NCI-H2107 (cell line): ENCODE results near the gene CHRNA3.
"Not testable (repeated sequence)": the region's sequence is repeated elsewhere in the genome, so short reads cannot be mapped to it uniquely, and the experiment has no call there.

ENCODE experiments used
- DNase-seq: peaks from one replicate; lab custom pipeline; 2025; lab: John Stamatoyannopoulos, UW

Gene CHRNA3

DNA sequence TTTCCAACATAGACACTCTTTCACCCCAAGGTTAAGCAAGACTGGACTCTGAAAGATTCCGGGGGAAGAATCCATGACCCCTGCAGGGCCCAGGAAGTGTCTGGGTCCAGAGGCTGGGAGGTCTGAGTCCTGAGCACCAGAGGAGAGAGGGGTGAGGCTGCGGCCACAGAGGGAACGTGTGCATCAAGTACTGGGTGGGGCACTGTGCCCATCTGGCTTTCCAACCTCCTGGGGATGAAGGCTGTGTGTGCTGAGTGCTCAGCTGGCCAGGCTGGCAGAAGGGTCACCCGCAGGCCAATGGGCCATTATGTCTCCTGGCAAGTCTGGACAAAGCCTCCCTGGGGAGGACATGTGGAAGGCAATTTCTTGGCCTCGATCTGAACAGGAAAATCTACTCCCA is 3.3 kb downstream of the CHRNA3 start:
- no peak for DNase-seq

GRCh38 chr15:78617076-78617475 is 3.7 kb downstream of the CHRNA3 start:
- no peak for DNase-seq

DNA sequence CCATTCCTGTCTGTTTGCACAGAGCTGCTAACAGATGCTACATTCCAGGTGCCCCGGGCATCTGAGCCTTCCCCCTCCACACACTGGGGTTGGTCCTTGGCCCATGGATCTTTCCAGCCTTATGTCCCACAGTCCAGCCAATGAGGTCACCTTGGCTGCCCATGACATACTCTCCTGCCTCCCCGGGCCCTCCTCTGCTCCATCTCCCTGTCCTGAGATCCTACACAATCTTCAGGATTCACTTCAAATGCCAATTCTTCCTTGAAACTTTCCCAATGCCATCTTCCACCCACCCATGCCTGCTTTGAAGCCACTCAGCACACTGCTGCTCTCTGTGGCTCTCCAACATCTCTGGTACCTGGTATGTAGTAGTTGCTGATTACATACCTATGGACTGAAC is 4.3 kb downstream of the CHRNA3 start:
- no peak for DNase-seq

GRCh38 chr15:78615151-78615589 is 5.6 kb downstream of the CHRNA3 start:
- no peak for DNase-seq

DNA sequence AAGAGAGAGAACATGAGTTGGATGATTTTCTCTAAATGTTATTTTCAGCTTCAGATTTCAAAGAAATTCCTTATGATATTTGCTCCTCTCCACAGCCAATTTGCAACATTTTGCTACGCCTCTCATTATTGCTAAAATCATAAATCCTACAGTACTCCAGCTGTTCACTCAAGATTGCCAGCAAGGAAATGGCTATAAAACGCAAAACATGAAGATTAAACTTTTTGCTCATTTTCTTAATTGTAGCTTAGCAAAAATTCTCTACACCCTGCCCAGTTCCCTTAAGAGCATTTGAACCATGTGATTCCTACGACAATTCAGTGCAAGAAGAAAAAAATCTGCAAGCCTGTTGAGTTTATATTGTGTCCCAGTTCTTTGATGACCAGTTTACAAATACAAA is 6.8 kb downstream of the CHRNA3 start:
- DNase-seq, result no peak

GRCh38 chr15:78609551-78609950 is 11.2 kb downstream of the CHRNA3 start:
- DNase-seq, result not testable (repeated sequence)

DNA sequence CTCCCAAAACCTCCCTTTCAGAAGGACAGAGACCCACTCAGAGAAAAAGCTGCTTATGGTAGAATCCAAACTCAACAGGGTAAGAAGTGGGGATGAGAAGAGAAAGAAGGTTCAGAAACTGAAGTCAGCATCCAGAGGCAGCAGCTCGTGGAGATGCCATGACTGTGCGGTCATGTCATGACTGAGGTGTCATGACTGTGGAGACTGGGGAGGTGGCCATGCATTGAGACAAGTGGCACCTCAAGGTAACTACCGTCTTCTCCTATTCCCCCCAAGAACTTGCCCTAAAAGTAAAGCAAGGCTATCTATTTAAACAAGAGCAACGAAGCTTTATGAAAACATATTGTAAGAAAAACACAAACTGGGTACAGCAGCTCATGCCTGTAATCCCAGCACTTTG is 15.1 kb downstream of the CHRNA3 start:
- no peak for DNase-seq

DNA sequence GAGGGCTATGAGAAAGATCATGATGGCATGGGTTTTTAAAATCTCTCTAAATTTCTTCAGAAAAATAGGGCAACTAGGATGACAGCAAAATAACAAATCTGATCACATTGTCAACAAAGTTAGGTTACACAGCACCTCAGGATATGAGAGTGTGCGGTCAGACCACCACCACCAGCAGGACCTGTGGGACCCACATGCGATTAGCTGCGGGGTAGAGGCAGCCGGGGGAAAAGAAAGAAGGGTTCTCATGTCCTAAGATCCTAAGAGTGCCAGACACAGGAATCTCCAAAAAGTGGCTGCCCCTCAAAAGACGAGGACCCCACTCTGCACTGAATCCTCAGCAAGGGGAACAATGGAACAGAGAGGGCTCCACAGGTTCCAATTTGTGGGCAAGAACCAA is 15.6 kb downstream of the CHRNA3 start:
- no peak for DNase-seq

DNA sequence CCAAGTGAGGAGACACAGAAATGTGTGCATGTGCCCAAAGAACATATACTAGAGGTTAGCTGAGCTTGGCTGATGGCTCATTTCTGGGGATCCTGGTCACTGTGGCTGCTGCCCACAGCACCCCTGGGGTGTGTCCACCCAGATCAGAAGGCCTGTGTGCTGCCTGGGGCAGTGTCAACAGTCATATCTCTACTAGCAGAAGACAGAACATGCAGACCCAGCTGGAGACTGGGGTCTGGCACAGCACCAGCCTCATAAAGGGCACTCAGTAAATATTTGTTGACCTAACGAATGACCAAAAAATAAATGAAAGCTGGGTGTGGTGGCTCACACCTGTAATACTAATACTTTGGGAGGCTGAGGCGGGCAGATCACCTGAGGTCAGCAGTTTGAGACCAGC is 16.4 kb downstream of the CHRNA3 start:
- no peak for DNase-seq

DNA sequence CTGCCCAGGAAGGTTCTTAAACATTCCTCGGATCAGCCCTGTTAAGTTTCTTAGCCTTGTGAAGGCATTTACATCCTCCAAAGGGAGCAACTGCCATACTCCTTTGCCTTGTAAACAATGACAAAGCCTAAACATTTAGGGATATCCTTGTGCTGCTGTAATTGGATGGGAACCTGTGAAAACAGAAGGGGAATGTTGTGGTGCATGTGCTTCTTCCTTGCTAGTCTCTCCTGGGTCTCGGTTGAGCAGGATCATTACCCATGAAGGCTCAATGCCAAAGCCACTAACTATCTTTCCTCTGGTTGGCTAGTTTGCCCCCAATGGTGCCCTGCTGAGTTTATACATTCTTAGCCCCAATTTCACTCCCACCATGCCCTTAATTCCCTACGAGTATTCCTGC is 17.3 kb downstream of the CHRNA3 start:
- no peak for DNase-seq

GRCh38 chr15:78599189-78599588 is 21.6 kb downstream of the CHRNA3 start:
- no peak for DNase-seq

DNA sequence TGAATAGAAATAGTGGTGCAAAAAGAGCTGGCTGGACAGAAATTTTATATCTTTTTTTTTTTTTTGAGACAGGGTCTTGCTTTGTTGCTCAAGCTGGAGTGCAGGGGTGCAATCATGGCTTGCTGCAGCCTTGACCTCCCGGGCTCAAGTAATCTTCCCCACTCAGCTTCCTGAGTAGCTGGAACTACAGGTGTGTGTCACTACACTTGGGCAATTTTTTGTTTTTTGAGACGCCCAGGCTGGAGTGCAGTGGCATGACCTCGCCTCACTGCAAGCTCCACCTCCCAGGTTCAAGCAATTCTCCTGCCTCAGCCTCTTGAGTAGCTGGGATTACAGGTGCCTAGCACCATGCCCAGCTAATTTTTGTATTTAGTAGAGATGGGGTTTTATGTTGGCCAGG is 22.4 kb downstream of the CHRNA3 start:
- DNase-seq, result no peak

DNA sequence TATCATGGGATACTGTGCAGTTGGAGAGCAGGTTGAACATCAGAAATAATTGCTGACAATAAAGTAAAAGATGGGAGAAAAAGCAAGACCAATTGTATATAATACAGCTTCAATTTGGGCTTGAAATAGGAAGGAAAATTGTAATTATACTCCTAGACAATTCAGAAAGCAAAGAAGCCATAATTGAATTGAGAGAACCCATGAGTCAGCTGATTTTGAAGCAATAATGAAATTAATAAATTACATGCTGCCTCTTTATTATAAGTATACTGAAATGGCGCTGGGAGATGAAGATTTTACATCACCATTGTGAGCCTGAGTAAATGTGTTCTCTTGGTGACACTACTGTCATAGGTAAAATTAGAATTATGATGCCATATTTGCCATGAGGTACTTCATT is 23.2 kb downstream of the CHRNA3 start:
- no peak for DNase-seq

DNA sequence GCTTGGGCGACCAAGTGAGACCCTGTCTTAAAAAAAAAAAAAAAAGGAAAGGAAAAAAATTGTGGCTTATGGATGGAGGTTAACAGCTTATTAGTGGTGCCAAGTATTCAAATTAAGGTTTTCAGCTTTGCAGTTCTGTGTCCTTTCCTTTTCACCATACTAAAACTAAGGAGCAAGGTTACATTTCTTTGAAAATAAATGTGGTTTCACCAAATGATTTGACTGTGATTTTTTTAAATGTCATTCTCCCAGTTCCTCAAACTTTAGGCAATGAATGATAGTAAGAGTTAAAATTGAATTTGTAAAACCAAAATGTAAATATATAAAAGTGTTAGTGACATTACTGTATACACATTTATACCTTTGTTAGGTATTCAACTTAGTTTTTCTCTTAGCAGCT is 45.9 kb downstream of the CHRNA3 start:
- no peak for DNase-seq

DNA sequence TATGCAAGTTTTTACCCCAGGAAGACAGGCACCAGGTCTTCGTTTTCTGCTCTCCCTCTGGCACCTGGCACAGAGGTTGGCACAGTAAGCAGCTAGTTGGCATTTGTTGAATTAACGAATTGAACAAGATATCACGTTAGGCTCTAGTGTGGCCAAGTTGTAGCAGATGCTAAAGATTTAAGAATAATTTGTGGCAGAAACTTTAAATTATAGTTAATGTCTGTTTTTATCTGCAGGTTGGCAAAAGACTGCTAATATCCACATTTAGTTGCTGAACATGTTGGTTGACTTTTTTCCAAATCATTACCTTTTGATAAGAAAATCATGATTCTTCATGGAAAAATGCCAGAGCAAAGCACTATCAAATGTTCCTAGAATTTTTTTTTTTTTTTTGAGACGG is 47.4 kb downstream of the CHRNA3 start:
- DNase-seq, result no peak

GRCh38 chr15:78571382-78571781 is 49.4 kb downstream of the CHRNA3 start:
- DNase-seq, result no peak

GRCh38 chr15:78570710-78571109 is 50.1 kb downstream of the CHRNA3 start:
- no peak for DNase-seq

DNA sequence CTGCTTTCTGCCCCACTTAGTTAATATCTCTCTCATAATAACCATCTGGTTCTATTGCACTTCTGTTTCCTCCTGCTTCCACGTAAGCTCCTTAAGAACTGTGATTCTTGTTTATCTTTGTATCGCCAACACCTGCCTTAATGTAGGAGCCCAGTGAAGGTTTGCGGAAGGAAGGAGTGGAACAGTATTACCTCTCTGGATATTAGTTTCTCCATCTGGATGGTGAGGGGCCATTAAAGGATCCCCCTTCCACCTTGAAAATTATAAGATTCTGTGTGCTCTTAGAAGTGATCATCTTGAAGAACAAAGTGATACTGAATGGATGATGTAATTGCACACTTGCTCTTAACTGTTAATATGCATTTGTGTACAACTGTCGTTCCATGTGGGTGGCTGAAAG is 53.3 kb downstream of the CHRNA3 start:
- no peak for DNase-seq

GRCh38 chr15:78565951-78566774 is 54.6 kb downstream of the CHRNA3 start:
- no peak for DNase-seq

GRCh38 chr15:78565097-78565950 is 55.5 kb downstream of the CHRNA3 start, which contains the start of gene CHRNA5:
TSS of gene CHRNA5 (plus strand) at chr15:78565520. CDS start at chr15:78565720, 200 bp downstream.
- peak; percentile 25 for DNase-seq

DNA sequence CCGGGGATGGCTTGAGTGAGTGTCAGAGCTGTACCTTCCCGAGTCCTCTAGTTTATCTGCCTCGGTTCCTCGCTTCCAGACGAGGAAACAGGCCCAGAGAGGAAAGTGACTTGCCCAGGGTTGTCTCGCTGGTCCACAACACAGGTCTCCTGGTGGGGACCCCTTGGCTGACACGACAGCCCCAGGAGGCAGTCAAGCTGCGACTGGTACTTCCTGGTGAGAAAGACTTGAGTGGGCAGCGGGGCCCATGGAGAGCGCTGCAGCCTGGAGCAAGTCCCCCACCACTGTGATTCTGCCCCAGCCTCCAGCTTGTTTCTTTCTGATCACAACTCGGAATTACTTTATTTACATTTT is 56.1 kb downstream of the CHRNA3 start:
- DNase-seq, result no peak

GRCh38 chr15:78563092-78563491 is 57.7 kb downstream of the CHRNA3 start:
- DNase-seq, result no peak

- DNase-seq, result no peak
Measured at GRCh38 chr15:78561490-78561889, 59.3 kb downstream of the CHRNA3 start.
